HEK293T (cell line): ENCODE measurements around the gene TMEM132D.

Experiments
- ARNT ChIP-seq: fragments of 450-650 bp; IDR thresholded peaks from 2 replicates; pipeline ENCODE4 v1.6.1; 2017; ENCODE audit warnings: mild to moderate bottlenecking
- CTBP1 ChIP-seq: fragments of 450-650 bp; IDR thresholded peaks from 2 replicates; pipeline ENCODE4 v1.6.1; 2016; ENCODE audit warnings: borderline replicate concordance
- ELF4 ChIP-seq: fragments of 450-650 bp; IDR thresholded peaks from 2 replicates; pipeline ENCODE4 v1.6.1; 2017; ENCODE audit warnings: antibody characterized with exemption
- L3MBTL2 ChIP-seq: fragments of 450-650 bp; conservative IDR thresholded peaks from 2 replicates; pipeline ENCODE4 v1.6.1; 2016; ENCODE audit warnings: mild to moderate bottlenecking
- LEF1 ChIP-seq: fragments of 450-650 bp; IDR thresholded peaks from 2 replicates; pipeline ENCODE4 v1.6.1; 2017; ENCODE audit warnings: mild to moderate bottlenecking, borderline replicate concordance

GRCh38 chr12:129489100-129489676 is 414.6 kb downstream of the TMEM132D start:
- TF ChIP-seq ELF4 (no peak), L3MBTL2 (no peak), ARNT (no peak), LEF1 (no peak), CTBP1 (no peak)
